HFF-Myc (cell line): ENCODE measurements around the gene SH3RF2.

ENCODE experiments used
- DNase-seq: peaks from one replicate; pipeline ENCODE4 v3.0.0-alpha.2; 2011; ENCODE audit warnings: low read depth; ENCODE audit errors: extremely low read depth
- H3K4me3 ChIP-seq: replicated peaks from 2 replicates; pipeline ENCODE4 v1.5.1; 2011; ENCODE audit warnings: low read depth, mild to moderate bottlenecking, control low read depth, low read length
- TF ChIP-seq, protein P1 (sequence below): IDR thresholded peaks from 2 replicates; pipeline ENCODE4 v1.5.1; 2012; ENCODE audit warnings: mild to moderate bottlenecking, low read depth, low read length, control low read depth; ENCODE audit errors: missing control alignments

SH3RF2 gene

DNA sequence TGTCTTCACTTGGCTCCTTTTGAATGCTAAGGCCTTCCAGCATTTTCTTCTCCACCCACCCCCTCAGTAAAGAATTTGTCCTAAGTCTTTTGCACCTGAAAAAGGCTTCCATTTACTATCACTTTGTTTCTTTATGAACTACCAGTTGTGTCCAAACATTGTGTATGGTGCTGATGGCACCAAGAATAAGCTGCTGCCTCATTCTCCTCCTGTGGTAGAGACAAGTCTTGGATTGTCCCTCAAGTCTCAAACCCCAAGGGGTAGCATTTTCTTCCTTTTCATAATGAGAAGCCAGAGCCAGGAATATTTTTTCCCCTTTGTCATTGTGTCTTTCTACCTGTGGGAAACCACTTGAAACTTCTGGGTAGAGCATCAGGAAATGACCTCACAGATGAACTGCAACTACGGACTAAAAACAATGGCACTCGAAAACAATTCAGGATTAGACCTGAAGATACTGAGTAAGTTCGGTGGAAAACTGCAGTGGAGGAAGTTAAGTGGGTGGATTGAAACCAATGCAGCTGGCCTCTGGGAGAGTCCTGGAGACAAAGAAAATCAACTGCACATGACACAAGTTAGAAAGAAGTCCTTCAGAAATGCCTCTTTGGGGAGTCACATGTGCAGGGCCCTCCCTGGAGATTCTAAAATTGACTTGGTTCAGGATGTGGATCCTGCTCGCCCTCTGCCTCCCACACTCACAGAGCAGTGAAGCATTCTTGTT, 80.5 kb downstream of the SH3RF2 start:
- H3K4me3 ChIP-seq, result no peak overlapping the region
- DNase-seq, result no peak
- TF ChIP-seq, protein P1, sequence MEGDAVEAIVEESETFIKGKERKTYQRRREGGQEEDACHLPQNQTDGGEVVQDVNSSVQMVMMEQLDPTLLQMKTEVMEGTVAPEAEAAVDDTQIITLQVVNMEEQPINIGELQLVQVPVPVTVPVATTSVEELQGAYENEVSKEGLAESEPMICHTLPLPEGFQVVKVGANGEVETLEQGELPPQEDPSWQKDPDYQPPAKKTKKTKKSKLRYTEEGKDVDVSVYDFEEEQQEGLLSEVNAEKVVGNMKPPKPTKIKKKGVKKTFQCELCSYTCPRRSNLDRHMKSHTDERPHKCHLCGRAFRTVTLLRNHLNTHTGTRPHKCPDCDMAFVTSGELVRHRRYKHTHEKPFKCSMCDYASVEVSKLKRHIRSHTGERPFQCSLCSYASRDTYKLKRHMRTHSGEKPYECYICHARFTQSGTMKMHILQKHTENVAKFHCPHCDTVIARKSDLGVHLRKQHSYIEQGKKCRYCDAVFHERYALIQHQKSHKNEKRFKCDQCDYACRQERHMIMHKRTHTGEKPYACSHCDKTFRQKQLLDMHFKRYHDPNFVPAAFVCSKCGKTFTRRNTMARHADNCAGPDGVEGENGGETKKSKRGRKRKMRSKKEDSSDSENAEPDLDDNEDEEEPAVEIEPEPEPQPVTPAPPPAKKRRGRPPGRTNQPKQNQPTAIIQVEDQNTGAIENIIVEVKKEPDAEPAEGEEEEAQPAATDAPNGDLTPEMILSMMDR, result no peak

DNA sequence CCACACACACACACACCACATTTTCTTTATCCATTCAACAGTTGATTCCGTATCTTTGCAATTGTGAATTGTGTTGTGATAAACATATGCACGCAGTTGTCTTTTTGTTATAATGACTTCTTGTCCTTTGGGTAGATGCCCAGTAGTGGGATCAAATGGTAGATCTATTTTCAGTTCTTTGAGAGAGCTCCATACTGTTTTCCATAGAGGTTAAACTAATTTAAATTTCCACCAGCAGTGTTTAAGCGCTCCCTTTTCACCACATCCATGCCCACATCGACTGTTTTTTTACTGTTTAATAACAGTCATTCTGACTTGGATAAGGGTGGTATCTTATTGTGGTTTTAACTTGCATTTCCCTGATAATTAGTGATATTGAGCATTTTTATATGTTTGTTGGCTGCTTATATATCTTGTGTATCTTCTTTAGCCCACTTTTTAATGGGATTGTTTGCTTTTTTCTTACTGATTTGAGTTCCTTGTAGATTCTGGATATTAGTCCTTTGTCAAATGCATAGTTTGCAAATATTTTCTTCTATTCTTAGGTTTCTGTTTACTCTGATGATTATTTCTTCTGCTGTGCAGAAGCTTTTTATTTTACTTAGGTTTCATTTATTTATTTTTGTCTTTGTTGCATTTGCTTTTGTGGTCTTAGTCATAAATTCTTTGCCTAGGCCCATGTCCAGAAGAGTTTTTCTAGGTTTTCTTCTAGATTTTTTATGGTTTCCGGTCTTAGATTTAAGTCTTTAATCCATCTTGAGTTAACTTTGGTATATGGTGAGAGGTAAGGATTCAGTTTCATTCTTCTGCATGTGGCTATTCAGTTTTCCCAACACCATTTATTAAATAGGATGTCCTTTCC, 82.4 kb downstream of the SH3RF2 start:
- DNase-seq, result no peak
- TF ChIP-seq, protein P1, result no peak
- no peak overlapping the region for H3K4me3 ChIP-seq

DNA sequence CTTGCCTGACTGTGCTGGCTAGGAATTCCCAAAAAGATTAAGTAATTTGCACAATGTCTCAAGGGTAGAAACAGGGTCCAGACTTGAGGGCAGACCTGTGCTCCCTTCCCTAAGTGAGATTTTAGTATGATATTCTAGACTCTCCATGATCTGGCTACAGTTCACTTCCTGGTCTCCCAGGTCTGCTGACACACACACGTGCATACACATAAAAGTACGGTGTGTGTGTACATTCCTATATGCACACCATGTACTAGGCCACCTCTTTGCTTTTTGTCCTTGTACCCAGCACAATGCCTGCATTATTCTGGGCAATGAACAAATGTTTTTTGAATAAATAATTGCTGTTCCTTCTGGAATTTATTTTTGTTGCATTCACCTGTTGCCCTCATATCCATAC, 83.7 kb downstream of the SH3RF2 start:
- no peak for DNase-seq
- H3K4me3 ChIP-seq, result no peak overlapping the region
- TF ChIP-seq, protein P1, result no peak

DNA sequence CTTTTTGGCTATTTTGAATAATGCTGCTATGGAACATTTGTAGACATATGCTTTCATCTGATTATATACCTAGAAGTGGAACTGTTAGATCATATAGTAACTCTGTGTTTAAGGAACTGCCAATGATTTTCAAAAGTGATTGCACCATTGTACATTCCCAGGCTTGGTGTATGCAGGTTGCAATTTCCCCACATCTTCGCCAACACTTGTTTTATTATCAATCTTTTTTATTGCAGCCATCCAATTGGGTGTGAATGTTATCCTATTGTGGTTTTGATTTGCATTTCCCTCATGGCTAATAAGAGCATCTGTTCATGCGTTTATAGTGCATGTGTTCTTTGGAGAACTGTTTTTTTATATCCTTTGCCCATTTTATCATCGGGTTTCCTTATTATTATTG, 87.7 kb downstream of the SH3RF2 start:
- H3K4me3 ChIP-seq, result no peak overlapping the region
- TF ChIP-seq, protein P1, result no peak
- DNase-seq, result no peak

DNA sequence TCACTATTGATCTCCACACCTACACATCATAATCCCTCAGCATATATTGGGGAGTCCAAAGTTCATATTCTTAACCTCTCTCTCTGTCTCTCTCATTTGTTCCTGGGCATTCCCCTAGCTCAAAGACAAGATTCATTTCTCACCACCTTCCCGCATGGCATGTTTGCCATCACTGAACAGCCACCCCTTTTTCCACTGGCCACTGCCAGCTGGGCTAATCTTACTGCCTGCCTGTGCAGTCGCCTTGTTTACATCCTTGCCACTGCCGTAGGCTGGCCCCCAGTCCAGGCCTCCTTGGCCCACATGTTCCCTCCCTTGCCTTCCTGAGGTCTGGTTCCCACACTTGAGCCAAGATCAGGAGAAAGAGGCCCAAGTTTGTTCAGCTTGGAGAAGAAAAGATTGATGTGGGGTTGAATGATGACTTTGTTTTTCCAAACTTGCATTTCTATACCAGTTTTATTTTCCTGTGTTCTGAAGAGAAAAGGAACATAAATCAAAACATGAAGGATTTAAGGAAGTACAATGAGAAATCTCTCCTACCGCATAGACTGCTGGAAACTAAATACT, 88.8 kb downstream of the SH3RF2 start:
- no peak for DNase-seq
- TF ChIP-seq, protein P1, result no peak
- H3K4me3 ChIP-seq, result no peak overlapping the region

DNA sequence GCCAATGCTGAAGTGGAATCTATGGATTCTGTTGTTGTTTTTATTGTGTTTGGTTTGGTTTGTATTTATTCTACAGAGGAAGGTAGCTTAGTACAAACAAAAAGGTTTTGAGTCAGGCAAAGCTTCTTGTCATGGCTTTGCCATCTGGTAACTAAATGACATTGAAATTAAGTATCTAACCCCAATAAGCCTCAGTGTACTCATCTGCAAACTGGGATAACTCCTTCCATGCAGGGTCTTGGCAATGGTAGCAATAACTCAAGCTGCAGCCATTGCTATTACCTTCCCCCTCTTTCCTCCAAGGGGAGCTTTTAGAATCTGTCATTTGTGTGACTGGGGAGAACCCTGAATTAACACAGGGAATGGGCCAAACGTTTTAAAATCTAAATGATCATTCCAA, 89.3 kb downstream of the SH3RF2 start:
- no peak overlapping the region for H3K4me3 ChIP-seq
- DNase-seq, result no peak
- TF ChIP-seq, protein P1, result no peak
